Measurements from ENCODE around the gene PIK3CB.

The PIK3CB gene

DNA sequence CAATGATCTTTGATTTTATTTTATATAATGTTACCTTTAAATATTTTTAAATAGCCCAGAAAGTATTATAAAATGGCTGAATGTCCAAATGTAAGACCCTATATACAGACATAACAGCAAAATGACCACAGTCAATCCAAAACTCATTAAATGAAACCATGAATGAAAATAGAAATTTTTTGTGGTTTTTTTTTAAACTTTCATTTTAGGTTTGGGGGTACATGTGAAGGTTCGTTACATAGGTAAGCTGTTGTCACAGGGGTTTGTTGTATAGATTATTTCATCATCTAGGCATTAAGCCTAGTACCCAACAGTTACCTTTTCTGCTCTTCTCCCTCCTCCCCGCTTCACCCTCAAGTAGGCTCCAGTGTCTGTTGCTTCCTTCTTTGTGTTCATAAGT lies 117.4 kb downstream of the PIK3CB start:
- DNase-seq (ENCODE audit: low read depth), result no peak
- TF ChIP-seq, protein P1, sequence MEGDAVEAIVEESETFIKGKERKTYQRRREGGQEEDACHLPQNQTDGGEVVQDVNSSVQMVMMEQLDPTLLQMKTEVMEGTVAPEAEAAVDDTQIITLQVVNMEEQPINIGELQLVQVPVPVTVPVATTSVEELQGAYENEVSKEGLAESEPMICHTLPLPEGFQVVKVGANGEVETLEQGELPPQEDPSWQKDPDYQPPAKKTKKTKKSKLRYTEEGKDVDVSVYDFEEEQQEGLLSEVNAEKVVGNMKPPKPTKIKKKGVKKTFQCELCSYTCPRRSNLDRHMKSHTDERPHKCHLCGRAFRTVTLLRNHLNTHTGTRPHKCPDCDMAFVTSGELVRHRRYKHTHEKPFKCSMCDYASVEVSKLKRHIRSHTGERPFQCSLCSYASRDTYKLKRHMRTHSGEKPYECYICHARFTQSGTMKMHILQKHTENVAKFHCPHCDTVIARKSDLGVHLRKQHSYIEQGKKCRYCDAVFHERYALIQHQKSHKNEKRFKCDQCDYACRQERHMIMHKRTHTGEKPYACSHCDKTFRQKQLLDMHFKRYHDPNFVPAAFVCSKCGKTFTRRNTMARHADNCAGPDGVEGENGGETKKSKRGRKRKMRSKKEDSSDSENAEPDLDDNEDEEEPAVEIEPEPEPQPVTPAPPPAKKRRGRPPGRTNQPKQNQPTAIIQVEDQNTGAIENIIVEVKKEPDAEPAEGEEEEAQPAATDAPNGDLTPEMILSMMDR (conservative IDR thresholded peaks at IDR 0.05; ENCODE audit: low read length), result no peak
- H3K4me3 ChIP-seq (ENCODE audit: low read length), result no peak overlapping the region

DNA sequence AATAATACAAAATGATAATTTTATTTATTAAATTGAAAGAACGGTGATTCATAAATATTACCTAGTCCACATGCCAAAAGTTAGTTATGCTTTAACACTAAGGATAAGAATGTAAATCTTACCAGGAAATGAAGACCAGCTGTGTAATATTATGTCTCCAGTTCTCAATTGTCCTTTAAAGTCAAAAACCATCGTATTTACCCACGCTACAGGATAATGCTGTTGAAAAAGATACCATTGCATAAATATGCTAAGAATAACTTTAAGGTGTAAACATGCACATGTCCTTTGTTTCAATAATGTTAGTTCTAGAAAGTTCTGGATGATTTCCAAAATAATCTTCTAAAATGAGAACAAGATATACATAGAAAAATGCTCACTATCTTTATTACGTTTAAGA lies 122.6 kb downstream of the PIK3CB start:
- TF ChIP-seq, protein P1 (conservative IDR thresholded peaks at IDR 0.05; ENCODE audit: low read length), result no peak
- DNase-seq (ENCODE audit: low read depth), result no peak
- no peak overlapping the region for H3K4me3 ChIP-seq (ENCODE audit: low read length)

DNA sequence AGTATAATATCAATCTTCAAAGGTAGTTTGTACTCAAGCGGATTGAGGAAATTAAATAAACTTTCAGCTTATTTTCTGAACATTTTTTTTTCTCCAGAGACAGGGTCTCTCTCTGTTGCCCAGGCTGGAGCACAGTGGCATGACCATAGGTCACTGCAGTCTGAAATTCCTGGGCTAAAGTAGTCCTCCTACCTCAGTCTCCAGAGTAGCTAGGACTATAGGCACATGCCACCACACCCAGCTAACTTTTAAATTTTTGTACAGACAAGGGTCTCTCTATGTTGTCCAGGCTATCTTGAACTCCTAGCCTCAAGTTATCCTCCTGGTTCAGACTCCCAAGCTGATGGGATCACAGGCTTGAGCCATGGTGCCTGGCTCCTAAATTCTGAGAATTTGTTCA lies 129.1 kb downstream of the PIK3CB start:
- TF ChIP-seq, protein P1 (conservative IDR thresholded peaks at IDR 0.05; ENCODE audit: low read length), result no peak
- no peak for DNase-seq (ENCODE audit: low read depth)
- no peak overlapping the region for H3K4me3 ChIP-seq (ENCODE audit: low read length)

DNA sequence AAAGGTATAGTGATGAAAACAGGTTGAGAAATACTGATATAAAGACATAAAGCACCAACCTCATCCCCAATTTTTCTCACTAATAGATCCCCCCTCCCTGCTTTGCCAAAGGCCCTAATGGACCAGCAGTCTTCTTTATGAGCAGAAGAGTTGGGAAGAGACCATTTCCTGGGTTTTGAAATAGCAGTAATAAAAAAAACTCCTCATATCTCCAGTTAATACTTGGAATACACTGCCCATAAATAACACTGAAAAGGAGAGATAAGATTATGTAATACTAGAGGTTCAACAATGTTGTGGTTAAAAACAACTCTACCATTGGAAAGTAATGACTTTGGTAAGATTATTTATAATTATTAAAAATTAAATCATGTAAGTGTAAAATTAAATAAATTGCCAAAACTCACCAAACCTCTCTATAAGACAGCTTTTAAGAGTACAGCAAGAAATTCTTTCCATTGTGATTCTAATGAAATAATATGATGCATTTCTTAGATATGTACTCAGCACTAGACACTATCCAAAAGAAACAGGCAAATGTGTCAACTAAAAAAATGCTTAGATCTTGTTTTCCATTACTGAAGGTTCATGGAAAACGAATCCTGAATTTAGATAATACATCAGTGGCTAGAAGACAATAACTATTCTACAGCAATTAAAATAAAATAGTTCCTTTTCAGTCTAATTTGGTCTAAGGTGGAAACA lies 137.9 kb downstream of the PIK3CB start:
- DNase-seq (ENCODE audit: low read depth), result peak; percentile 14
- TF ChIP-seq, protein P1 (conservative IDR thresholded peaks at IDR 0.05; ENCODE audit: low read length), result no peak
- no peak overlapping the region for H3K4me3 ChIP-seq (ENCODE audit: low read length)

DNA sequence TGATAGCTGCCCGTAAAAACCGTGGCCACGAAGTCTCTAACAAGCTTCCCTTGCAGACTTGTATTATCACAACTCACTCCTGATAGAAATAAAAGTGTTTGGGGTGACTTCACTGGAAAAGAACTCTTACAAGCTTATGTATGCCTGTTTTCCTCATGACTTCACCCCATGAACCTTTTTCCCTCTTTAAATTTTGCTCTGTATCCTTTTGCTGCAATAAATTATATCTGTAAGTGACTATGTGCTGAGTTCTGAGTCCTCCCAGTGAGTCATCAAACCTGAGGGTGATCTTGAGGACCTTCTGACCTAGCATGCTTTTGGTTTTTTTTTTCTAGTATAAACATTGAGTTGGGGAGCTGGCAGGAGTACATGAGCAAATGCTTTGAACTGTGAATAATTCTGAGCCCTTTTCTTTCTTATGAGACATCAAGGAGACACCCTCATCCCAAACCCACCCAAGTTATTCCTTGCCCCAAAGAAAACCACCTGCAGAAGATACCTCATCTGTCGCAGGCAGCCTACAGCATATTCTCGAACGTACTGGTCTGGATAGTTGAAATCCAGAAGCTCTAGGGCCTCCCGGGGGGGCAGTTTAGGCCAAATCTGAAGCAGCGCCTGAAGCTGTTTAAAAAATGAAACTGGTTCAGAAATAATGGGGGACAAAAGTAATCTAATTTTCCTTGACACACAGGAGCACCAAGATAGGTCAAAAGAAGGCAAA lies 140.3 kb downstream of the PIK3CB start:
- DNase-seq (ENCODE audit: low read depth), result peak; percentile 95
- no peak overlapping the region for H3K4me3 ChIP-seq (ENCODE audit: low read length)
- TF ChIP-seq, protein P1 (conservative IDR thresholded peaks at IDR 0.05; ENCODE audit: low read length), result no peak

DNA sequence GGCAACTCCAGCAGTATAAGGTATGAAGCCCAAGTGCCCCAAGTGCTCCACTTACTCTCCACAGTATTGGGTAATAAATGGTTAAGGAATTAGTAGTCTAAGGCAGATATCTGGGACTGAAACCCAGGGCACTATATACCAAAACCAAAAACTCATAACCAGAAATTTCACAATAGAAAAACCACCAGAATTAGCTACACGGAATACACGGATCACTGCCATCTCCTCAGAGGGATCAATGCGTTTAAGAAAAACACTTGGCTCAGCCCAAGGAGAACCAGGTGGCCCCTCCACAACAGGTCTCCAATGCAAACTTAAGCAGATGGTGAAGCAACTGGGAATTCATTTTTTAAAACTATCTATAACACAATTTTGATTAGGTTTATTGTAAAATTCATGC lies 142.6 kb downstream of the PIK3CB start:
- DNase-seq (ENCODE audit: low read depth), result no peak
- TF ChIP-seq, protein P1 (conservative IDR thresholded peaks at IDR 0.05; ENCODE audit: low read length), result no peak

DNA sequence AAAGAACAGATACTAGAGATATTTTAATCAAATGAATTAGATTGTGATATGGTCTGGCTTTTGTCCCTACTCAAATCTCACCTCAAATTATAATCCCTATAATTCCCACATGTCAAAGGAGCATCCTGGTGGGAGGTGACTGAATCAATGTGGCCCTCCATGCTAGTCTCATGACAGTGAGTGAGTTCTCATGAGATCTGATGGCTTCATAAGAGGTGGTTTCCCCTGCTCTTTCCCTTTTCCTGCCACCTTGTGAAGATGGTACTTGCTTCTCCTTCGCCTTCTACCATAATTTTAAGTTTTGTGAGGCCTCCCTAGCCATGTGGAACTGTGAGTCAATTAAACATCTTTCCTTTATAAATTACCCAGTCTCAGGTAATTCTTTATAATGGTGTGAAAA lies 143.4 kb downstream of the PIK3CB start:
- TF ChIP-seq, protein P1 (conservative IDR thresholded peaks at IDR 0.05; ENCODE audit: low read length), result no peak
- H3K4me3 ChIP-seq (ENCODE audit: low read length), result no peak overlapping the region
- DNase-seq (ENCODE audit: low read depth), result no peak

More for the DNA sequence above, 142.6 kb downstream of the PIK3CB start:
- H3K4me3 ChIP-seq (ENCODE audit: low read length), result no peak overlapping the region
